Spleen (tissue), 11 donors: ENCODE results near the gene LRRC42. TPM values are rescaled to one million over a fixed set of nuclear protein-coding genes. Genes with fewer than 3 reads are reported as not detected.

Experiments used
- DNase-seq: peaks from one replicate; pipeline ENCODE4 v3.0.0-alpha.2; 2020
- H3K27ac ChIP-seq, 8 donors: fragments of 200-600 bp; sonication (generic) in 7 of 8; 1 replicate in 4 of 8; 2 replicates in 4 of 8; pipeline versions ENCODE4 v1.5.0 to v1.8.0; 2016 to 2021; ENCODE audit warnings: inconsistent platforms in 4 of 8, mild to moderate bottlenecking in 4 of 8, moderate library complexity in 1 of 8
- H3K27me3 ChIP-seq, 7 donors: fragments of 200-600 bp; sonication (generic) in 6 of 7; replicated peaks in 1 of 7; 1 replicate in 4 of 7; 2 replicates in 3 of 7; pipeline versions ENCODE4 v1.5.0 to v1.8.0; 2016 to 2021; ENCODE audit warnings: inconsistent platforms in 3 of 7, mild to moderate bottlenecking in 1 of 7
- H3K36me3 ChIP-seq, 6 donors: fragments of 200-600 bp; sonication (generic) in 5 of 6; 1 replicate in 4 of 6; 2 replicates in 2 of 6; pipeline versions ENCODE4 v1.5.0 to v1.8.0; 2016 to 2021; ENCODE audit warnings: inconsistent platforms in 2 of 6
- H3K4me1 ChIP-seq, 6 donors: fragments of 200-600 bp; sonication (generic) in 5 of 6; 1 replicate in 3 of 6; 2 replicates in 3 of 6; pipeline versions ENCODE4 v1.5.0 to v1.8.0; 2016 to 2021; ENCODE audit warnings: inconsistent platforms in 3 of 6
- H3K4me3 ChIP-seq, 8 donors: fragments of 200-600 bp; sonication (generic) in 7 of 8; 1 replicate in 4 of 8; 2 replicates in 4 of 8; pipeline versions ENCODE4 v1.5.0 to v1.8.0; 2016 to 2021; ENCODE audit warnings: inconsistent platforms in 4 of 8, mild to moderate bottlenecking in 4 of 8, moderate library complexity in 2 of 8
- H3K9me3 ChIP-seq, 8 donors: fragments of 200-600 bp; sonication (generic) in 7 of 8; 1 replicate in 4 of 8; 2 replicates in 4 of 8; pipeline versions ENCODE4 v1.5.0 to v1.8.0; 2016 to 2021; ENCODE audit warnings: inconsistent platforms in 4 of 8
- CTCF ChIP-seq, 11 experiments: fragments of 200-600 bp in 7 of 11; fragments of 450-650 bp in 4 of 11; sonication (generic) in 4 of 11; IDR thresholded peaks in 8 of 11; conservative IDR thresholded peaks in 3 of 11; 1 replicate in 7 of 11; 2 replicates in 4 of 11; pipeline versions ENCODE4 v1.4.0 to v1.8.0; 2016 to 2021; ENCODE audit warnings: antibody characterized with exemption in 11 of 11, inconsistent platforms in 4 of 11, mild to moderate bottlenecking in 1 of 11
- POLR2A ChIP-seq, 3 donors: fragments of 450-650 bp; IDR thresholded peaks; one replicate each; pipeline ENCODE4 v1.5.1; 2017; ENCODE audit warnings: antibody characterized with exemption in 3 of 3, mild to moderate bottlenecking in 1 of 3
- POLR2AphosphoS5 ChIP-seq, 3 donors: sonication (generic); formaldehyde crosslinking; IDR thresholded peaks; one replicate each; pipeline ENCODE4 v1.5.1; 2017; ENCODE audit warnings: antibody characterized with exemption in 3 of 3
- WGBS, 5 donors: extraction: QIAGEN DNeasy Blood & Tissue Kit in 3 of 5; methylation state at CpG; one replicate each; pipeline versions ENCODE4 v1.1.5 to v1.1.7; 2013 to 2018; 5-methylcytosine and 5-hydroxymethylcytosine counted together
- intact Hi-C: fragments of 100-400 bp; cut with DNase I; formaldehyde crosslinking; loops from one replicate; pipeline ENCODE4 v1.15.0; 2023; ENCODE audit warnings: low total_unique reads
- polyA plus RNA-seq, 3 donors: library from polyadenylated mRNA; stranded (reverse); fragments of 200-250 nt; gene quantifications; one replicate each; pipeline ENCODE4 v1.2.1, GENCODE V29; 2013
- total RNA-seq, 7 donors: library from RNA; depleted of rRNA in 3 of 7; stranded (reverse); fragments of >200 nt in 3 of 7; fragmentation: NEBNext Ultra II Directional in 4 of 7; extraction: Animal tissue kit (Norgen Biotek cat#: 25700) in 4 of 7; gene quantifications; one replicate each; pipeline versions ENCODE4 v1.1.0 to v1.2.1, GENCODE V29; 2016 to 2021
- donor health status: healthy with polysubstance abuse.
- donor health status: DM: no; HTN: no; CAD: no; lungs with moderate emphysema.
- donor health status: DM: no; HTN: no; CAD: no.
- donor health status: Bipolar disorder and iron deficiency.
- donor health status: healthy.
- donor health status: DM: no; HTN: no; CAD: no.
- donor health status: DM: yes; HTN: yes; CAD: no.

The LRRC42 gene
- total and polyA plus RNA-seq, 10 donors, result 4.9 to 13.8 (median 10.5) TPM

- 85 to 96% (median 91%) methylated on average over 3 of the region's 3 CpGs for WGBS, 5 donors
- TF ChIP-seq POLR2A (IDR thresholded peaks at IDR 0.05) (no peak), CTCF (IDR thresholded peaks at IDR 0.05 in 8 of 11, conservative IDR thresholded peaks at IDR 0.05 in 3 of 11) (no peak), POLR2AphosphoS5 (IDR thresholded peaks at IDR 0.05) (no peak)
Measured at GRCh38 chr1:53909946-53910345, 36.2 kb upstream of the LRRC42 start.

DNA sequence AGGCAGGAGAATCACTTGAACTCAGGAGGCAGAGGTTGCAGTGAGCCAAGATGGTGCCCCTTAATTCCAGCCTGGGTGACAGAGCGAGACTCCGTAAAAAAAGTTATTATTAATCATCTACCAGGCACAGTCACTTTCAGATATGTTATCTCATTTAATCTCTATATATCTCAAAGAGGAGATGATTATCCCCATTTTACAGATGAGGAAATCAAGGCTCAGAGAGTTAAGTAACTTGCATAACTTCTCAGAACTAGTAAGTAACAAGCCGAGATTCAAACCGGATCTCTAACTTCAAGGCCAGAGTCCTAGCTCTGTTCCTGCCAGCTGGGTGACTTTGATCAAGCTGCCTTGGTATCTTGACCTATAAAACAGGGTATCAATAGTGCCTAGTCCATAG lies 34.7 kb upstream of the LRRC42 start:
- H3K9me3 ChIP-seq, result no peaks in the 10 kb centered on the region
- H3K4me1 ChIP-seq, result no peaks in the 10 kb centered on the region
- DNase-seq, result no peak
- no peak for TF ChIP-seq POLR2A (IDR thresholded peaks at IDR 0.05)
- TF ChIP-seq CTCF (IDR thresholded peaks at IDR 0.05 in 8 of 11, conservative IDR thresholded peaks at IDR 0.05 in 3 of 11), result no peak
- no peak for TF ChIP-seq POLR2AphosphoS5 (IDR thresholded peaks at IDR 0.05)
- intact Hi-C loops, result no loop called here
- H3K27ac ChIP-seq, result no peak overlapping the region
- H3K36me3 ChIP-seq, result peaks cover 0 to 60% (median 9%) of the 10 kb centered on the region in 6 donors
- 95 to 100% (median 97%) methylated on average over 4 of the region's 4 CpGs for WGBS, 5 donors
- H3K4me3 ChIP-seq, result no peak overlapping the region
- H3K27me3 ChIP-seq, result no peaks in the 10 kb centered on the region

More at GRCh38 chr1:53909946-53910345, 36.2 kb upstream of the LRRC42 start:
- Histone ChIP-seq H3K4me3 (no peak overlapping the region), H3K27ac (no peak overlapping the region), H3K9me3 (no peaks in the 10 kb centered on the region), H3K27me3 (no peaks in the 10 kb centered on the region), H3K36me3 (peaks cover 0 to 53% (median 5%) of the 10 kb centered on the region in 6 donors), H3K4me1 (no peaks in the 10 kb centered on the region)
- intact Hi-C loops, result no loop called here
- no peak for DNase-seq

- intact Hi-C loops, result no loop called here
- TF ChIP-seq CTCF (IDR thresholded peaks at IDR 0.05 in 8 of 11, conservative IDR thresholded peaks at IDR 0.05 in 3 of 11) (no peak), POLR2A (IDR thresholded peaks at IDR 0.05) (no peak), POLR2AphosphoS5 (IDR thresholded peaks at IDR 0.05) (no peak)
- no peak overlapping the region for H3K27ac ChIP-seq
- no peaks in the 10 kb centered on the region for H3K9me3 ChIP-seq
- WGBS, 5 donors, result 88 to 92% (median 91%) methylated on average over 5 of the region's 5 CpGs
- no peaks in the 10 kb centered on the region for H3K4me1 ChIP-seq
- no peak for DNase-seq
- H3K27me3 ChIP-seq, result no peaks in the 10 kb centered on the region
- H3K4me3 ChIP-seq, result no peak overlapping the region
- peaks cover 0 to 69% (median 11%) of the 10 kb centered on the region in 6 donors for H3K36me3 ChIP-seq
Measured at GRCh38 chr1:53913352-53914033, 32.7 kb upstream of the LRRC42 start.

DNA sequence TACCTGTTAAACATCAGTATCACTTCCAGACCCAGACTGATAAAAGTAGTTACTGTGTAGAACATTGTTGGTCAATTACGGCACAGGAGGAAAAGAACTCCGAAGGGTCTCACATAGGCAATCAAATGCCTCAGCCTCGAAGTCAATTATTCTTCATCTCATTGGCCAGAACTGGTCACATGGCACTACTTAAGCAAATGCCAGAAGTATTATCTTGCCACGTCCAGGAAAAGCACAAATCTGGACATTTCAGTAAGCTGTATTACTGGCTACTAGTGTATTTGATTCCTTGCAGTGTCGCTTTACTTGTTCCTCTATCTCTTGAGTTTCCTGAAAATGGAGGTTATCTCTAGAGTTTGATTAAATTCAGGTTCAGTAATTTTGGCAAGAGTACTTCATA lies 27.8 kb upstream of the LRRC42 start:
- Histone ChIP-seq H3K27me3 (no peaks in the 10 kb centered on the region), H3K27ac (no peak overlapping the region), H3K4me1 (no peaks in the 10 kb centered on the region), H3K9me3 (no peaks in the 10 kb centered on the region), H3K36me3 (peaks cover 0 to 98% (median 23%) of the 10 kb centered on the region in 6 donors), H3K4me3 (no peak overlapping the region)
- DNase-seq, result no peak
- intact Hi-C loops, result no loop called here
- TF ChIP-seq POLR2AphosphoS5 (IDR thresholded peaks at IDR 0.05) (no peak), CTCF (IDR thresholded peaks at IDR 0.05 in 8 of 11, conservative IDR thresholded peaks at IDR 0.05 in 3 of 11) (no peak), POLR2A (IDR thresholded peaks at IDR 0.05) (no peak)
- 84 to 95% (median 91%) methylated on average over 5 of the region's 5 CpGs for WGBS, 5 donors
